Keratinocyte (primary cell): ENCODE data around the gene MED26. TPM values are rescaled to one million over a fixed set of nuclear protein-coding genes. Genes with fewer than 3 reads are reported as not detected.

Experiments
- DNase-seq: peaks from one replicate; pipeline ENCODE4 v3.0.0-alpha.2; 2011; ENCODE audit warnings: low read depth, missing footprints, low spot score
- FAIRE-seq: peaks from 2 replicates; lab custom pipeline; 2011; peaks lifted over from hg19 to GRCh38; lab: Jason Lieb, UNC
- H2AFZ ChIP-seq: 2 replicates; pipeline ENCODE4 v1.6.0; 2012; ENCODE audit warnings: low read length, control low read depth, inconsistent platforms; ENCODE audit not compliant: control insufficient read depth
- H3K27ac ChIP-seq: 2 replicates; pipeline ENCODE4 v1.5.1; 2011; ENCODE audit warnings: low read length; ENCODE audit not compliant: control insufficient read depth, insufficient read depth
- H3K27me3 ChIP-seq: 3 replicates; pipeline ENCODE4 v1.6.0; 2011; ENCODE audit warnings: low read length; ENCODE audit not compliant: control insufficient read depth, insufficient read depth; ENCODE audit errors: extremely low read depth
- H3K36me3 ChIP-seq, 2 experiments: 2 replicates in 1 of 2; 3 replicates in 1 of 2; pipeline ENCODE4 v1.5.1; 2011; ENCODE audit warnings: low read length in 2 of 2, mild to moderate bottlenecking in 1 of 2; ENCODE audit not compliant: control insufficient read depth in 2 of 2, insufficient read depth in 2 of 2; ENCODE audit errors: extremely low read depth in 1 of 2
- H3K4me1 ChIP-seq: 3 replicates; pipeline ENCODE4 v1.5.1; 2011; ENCODE audit warnings: low read length; ENCODE audit not compliant: control insufficient read depth, insufficient read depth; ENCODE audit errors: extremely low read depth
- H3K4me2 ChIP-seq: 3 replicates; pipeline ENCODE4 v1.6.0; 2011; ENCODE audit warnings: low read depth, low read length; ENCODE audit not compliant: control insufficient read depth, insufficient read depth; ENCODE audit errors: extremely low read depth
- H3K4me3 ChIP-seq, 3 experiments: fragments of 200-600 bp in 1 of 3; sonication (generic) in 1 of 3; 2 replicates in 2 of 3; 3 replicates in 1 of 3; pipeline ENCODE4 v1.5.1; 2011 to 2016; ENCODE audit warnings: low read length in 3 of 3, mild to moderate bottlenecking in 3 of 3, control low read depth in 2 of 3, inconsistent platforms in 1 of 3, low read depth in 1 of 3, mixed read lengths in 1 of 3, mixed run types in 1 of 3, moderate library complexity in 1 of 3; ENCODE audit not compliant: control insufficient read depth in 2 of 3, insufficient read depth in 2 of 3; ENCODE audit errors: extremely low read depth in 1 of 3
- H3K79me2 ChIP-seq: 2 replicates; pipeline ENCODE4 v1.6.0; 2012; ENCODE audit warnings: low read length; ENCODE audit not compliant: control insufficient read depth, insufficient read depth
- H3K9ac ChIP-seq: 3 replicates; pipeline ENCODE4 v1.6.0; 2011; ENCODE audit warnings: low read length; ENCODE audit not compliant: control insufficient read depth, insufficient read depth; ENCODE audit errors: extremely low read depth
- H3K9me1 ChIP-seq: 3 replicates; pipeline ENCODE4 v1.6.0; 2011; ENCODE audit warnings: low read length; ENCODE audit not compliant: control insufficient read depth, insufficient read depth; ENCODE audit errors: extremely low read depth
- H3K9me3 ChIP-seq: 2 replicates; pipeline ENCODE4 v1.5.1; 2012; ENCODE audit warnings: low read depth, low read length; ENCODE audit not compliant: control insufficient read depth
- H4K20me1 ChIP-seq: 3 replicates; pipeline ENCODE4 v1.6.0; 2011; ENCODE audit warnings: low read length; ENCODE audit not compliant: control insufficient read depth, insufficient read depth; ENCODE audit errors: extremely low read depth
- CTCF ChIP-seq, 3 experiments: IDR thresholded peaks in 1 of 3; conservative IDR thresholded peaks in 1 of 3; optimal IDR thresholded peaks in 1 of 3; 2 replicates in 2 of 3; 3 replicates in 1 of 3; pipeline versions ENCODE3 to v1.5.1; 2011; ENCODE audit warnings: low read length in 3 of 3, mild to moderate bottlenecking in 3 of 3, moderate library complexity in 2 of 3, control low read depth in 1 of 3, inconsistent platforms in 1 of 3; ENCODE audit not compliant: insufficient read depth in 2 of 3; ENCODE audit errors: extremely low read depth in 1 of 3
- EZH2 ChIP-seq: IDR thresholded peaks from one replicate; pipeline ENCODE4 v1.6.1; 2012; ENCODE audit warnings: inconsistent platforms, mild to moderate bottlenecking, low read length, moderate library complexity
- dilution Hi-C: fragments of 300-500 bp; cut with MboI; formaldehyde crosslinking; loops from one replicate; pipeline ENCODE4 v1.7.0; 2020; ENCODE audit warnings: low sequenced_read_pairs; ENCODE audit not compliant: extremely low pct_ligation_motif_present
- polyA plus RNA-seq, 5 experiments: library from polyadenylated mRNA; depleted of rRNA in 3 of 5; stranded (reverse) in 3 of 5; stranded (forward) in 1 of 5; unstranded in 1 of 5; fragments of >200 nt; gene quantifications; 1 replicate in 1 of 5; 2 replicates in 3 of 5; 3 replicates in 1 of 5; pipeline versions ENCODE4 v1.2.1 to v1.2.3, GENCODE V29; 2011 to 2012; ENCODE audit warnings: missing spikeins in 2 of 5, low read depth in 1 of 5, low replicate concordance in 1 of 5

The MED26 gene
- polyA plus RNA-seq, 1 donor (not counting 4 experiments of a cell fraction or from before 2014, with no cell fraction given): 4.7 TPM

GRCh38 chr19:16609511-16610200 is 18.3 kb downstream of the MED26 start:
- Histone ChIP-seq H3K9ac (no peak overlapping the region), H2AFZ (no peak overlapping the region), H3K4me2 (no peak overlapping the region), H4K20me1 (peaks cover 12% of the 10 kb centered on the region), H3K79me2 (peaks cover 90% of the 10 kb centered on the region), H3K27me3 (no peaks in the 10 kb centered on the region), H3K27ac (no peak overlapping the region), H3K9me3 (no peaks in the 10 kb centered on the region), H3K4me1 (peaks cover under 1% of the 10 kb centered on the region), H3K4me3 (no peak overlapping the region), H3K36me3 (peaks cover 8% of the 10 kb centered on the region in 2 experiments), H3K9me1 (peaks cover 2% of the 10 kb centered on the region)
- dilution Hi-C loops: no loop called here
- no peak for DNase-seq
- FAIRE-seq: no peak
- TF ChIP-seq CTCF (optimal IDR thresholded peaks at IDR 0.05 in 1 of 3, IDR thresholded peaks at IDR 0.05 in 1 of 3, conservative IDR thresholded peaks at IDR 0.05 in 1 of 3; ENCODE audit: extremely low read depth in 1 of 3, insufficient read depth in 2 of 3, low read length in 3 of 3) (no peak), EZH2 (no peak)

GRCh38 chr19:16608290-16608739 is 19.7 kb downstream of the MED26 start:
- no peak for FAIRE-seq

More at GRCh38 chr19:16608290-16608739, 19.7 kb downstream of the MED26 start:
- dilution Hi-C loops: no loop called here
- Histone ChIP-seq H3K4me1 (no peaks in the 10 kb centered on the region), H2AFZ (no peak overlapping the region), H3K9me1 (peaks cover 5% of the 10 kb centered on the region), H3K27ac (no peak overlapping the region), H3K79me2 (peaks cover 90% of the 10 kb centered on the region), H3K27me3 (no peaks in the 10 kb centered on the region), H3K9ac (no peak overlapping the region), H3K4me2 (no peak overlapping the region), H3K9me3 (no peaks in the 10 kb centered on the region), H3K36me3 (peaks cover 8% of the 10 kb centered on the region in 2 experiments), H4K20me1 (peaks cover 13% of the 10 kb centered on the region), H3K4me3 (no peak overlapping the region)
- no peak for DNase-seq
- no peak for TF ChIP-seq EZH2
- TF ChIP-seq CTCF (optimal IDR thresholded peaks at IDR 0.05 in 1 of 3, IDR thresholded peaks at IDR 0.05 in 1 of 3, conservative IDR thresholded peaks at IDR 0.05 in 1 of 3; ENCODE audit: extremely low read depth in 1 of 3, insufficient read depth in 2 of 3, low read length in 3 of 3): no peak
